Activated T-cell treated with anti-CD3 and anti-CD28 coated beads for 48 hours (primary cell): ENCODE measurements around the gene DEUP1.
"Not testable (repeated sequence)": the region's sequence is repeated elsewhere in the genome, so short reads cannot be mapped to it uniquely, and the experiment has no call there.

Experiments
- DNase-seq: peaks from one replicate; pipeline ENCODE4 v3.0.0-alpha.2; 2020; ENCODE audit warnings: low read depth

The DEUP1 gene, protein sequence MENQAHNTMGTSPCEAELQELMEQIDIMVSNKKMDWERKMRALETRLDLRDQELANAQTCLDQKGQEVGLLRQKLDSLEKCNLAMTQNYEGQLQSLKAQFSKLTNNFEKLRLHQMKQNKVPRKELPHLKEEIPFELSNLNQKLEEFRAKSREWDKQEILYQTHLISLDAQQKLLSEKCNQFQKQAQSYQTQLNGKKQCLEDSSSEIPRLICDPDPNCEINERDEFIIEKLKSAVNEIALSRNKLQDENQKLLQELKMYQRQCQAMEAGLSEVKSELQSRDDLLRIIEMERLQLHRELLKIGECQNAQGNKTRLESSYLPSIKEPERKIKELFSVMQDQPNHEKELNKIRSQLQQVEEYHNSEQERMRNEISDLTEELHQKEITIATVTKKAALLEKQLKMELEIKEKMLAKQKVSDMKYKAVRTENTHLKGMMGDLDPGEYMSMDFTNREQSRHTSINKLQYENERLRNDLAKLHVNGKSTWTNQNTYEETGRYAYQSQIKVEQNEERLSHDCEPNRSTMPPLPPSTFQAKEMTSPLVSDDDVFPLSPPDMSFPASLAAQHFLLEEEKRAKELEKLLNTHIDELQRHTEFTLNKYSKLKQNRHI

DNA sequence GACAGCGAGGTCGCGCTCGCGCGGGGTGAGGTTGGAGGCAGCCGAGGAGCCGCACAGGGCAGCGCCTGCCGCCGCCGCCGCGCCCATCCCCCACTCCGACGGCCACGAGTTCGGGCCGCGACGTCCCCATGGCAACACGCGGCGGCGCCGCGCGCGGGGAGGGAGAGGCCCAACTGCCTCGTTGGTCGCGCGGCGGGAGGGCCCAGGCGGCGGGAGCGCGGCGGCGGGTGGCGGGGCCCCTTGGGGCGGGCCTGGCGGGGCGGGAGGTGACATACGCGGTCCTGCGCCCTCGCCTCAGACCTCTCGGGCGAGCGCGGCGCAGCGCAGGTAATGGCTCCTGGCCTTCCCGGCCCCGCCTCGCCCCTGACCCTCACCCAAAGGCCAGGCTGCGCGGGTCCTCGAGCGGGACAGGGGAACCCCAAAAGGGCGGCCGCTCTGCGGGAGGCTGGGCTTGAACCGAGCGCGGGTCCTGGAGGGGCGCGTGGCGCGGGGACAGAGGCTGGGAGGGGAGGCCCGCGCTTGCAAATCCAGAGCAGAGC, at the start of gene DEUP1:
TSS of gene DEUP1 (plus strand) at position 297 of the 539 bp plus-strand sequence. CDS start 1,518 bp downstream, outside the sequence.
- DNase-seq: peak; percentile 14

DNA sequence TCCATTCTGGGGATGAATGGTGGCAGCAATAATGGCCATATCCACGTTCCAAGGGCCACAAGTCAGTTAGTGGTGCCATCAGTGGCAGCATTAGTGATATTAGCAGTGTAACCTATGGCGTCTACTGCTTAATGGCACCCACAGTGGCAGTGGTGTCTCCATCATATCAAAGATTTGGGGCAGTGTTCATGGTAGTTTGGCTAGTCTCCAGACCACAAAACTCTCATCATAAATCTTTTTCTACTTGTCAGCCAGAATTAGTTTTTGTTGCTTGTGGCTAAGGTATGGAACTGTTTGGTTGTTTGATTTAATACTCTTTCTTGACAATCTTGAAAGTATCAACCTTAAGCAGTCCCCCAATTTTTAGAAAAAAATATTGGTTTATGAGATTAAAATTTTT, 45.1 kb upstream of the DEUP1 start:
- DNase-seq: no peak

DNA sequence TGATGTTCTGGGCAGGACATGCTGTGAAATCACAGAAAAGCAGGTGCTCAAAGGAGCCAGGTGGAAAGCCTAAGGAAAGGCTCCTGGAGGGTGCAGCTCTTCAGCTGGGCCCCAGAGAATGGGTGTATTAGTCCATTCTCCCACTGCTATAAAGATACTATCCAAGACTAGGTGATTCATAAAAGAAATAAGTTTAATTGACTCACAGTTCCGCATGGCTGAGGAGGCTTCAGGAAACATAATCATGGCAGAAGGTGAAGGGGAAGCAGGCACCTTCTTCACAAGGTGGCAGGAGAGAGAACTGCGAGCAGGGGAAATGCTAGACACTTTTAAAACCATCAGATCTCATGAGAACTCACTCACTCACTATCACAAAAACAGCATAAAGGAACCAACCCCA, 43.1 kb upstream of the DEUP1 start:
- no peak for DNase-seq

DNA sequence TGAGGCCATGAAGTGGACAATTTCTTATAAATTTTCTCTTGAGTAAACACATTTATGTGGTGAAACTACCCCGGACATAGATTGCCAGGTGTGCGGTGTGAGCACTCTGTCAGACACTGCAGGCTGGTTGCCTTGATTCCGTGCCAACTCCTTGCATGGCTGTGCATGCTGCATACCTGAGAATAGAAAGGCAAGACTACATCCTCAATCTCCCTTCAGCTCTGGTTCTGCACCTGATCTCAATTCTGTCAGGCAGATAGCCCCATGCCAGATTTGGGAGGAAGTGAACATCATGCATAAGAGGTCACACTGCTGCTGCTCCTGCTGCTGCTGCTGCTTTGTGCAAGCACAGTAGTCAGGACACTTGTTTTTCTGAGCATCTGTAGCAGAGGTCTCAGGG, 42.5 kb upstream of the DEUP1 start:
- no peak for DNase-seq

DNA sequence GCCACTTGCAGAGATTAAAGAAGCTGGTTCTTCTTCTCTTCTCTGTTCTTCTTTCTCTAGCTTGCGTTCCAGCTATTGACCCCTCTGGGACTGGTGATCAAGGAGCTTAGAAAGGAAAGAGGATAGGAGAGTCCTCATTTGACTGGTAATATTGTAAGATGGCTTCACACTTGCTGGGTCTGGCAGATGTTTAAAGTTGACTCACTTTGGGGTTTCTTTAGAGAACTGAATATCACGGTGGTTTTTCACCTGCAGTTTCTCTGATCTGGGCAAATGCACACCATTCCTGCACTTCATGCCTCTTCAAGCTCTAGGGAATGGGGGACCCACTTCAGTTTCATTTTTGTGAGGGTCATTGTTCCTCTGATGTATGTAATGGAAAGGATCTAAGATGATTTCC, 41.8 kb upstream of the DEUP1 start:
- DNase-seq: no peak

DNA sequence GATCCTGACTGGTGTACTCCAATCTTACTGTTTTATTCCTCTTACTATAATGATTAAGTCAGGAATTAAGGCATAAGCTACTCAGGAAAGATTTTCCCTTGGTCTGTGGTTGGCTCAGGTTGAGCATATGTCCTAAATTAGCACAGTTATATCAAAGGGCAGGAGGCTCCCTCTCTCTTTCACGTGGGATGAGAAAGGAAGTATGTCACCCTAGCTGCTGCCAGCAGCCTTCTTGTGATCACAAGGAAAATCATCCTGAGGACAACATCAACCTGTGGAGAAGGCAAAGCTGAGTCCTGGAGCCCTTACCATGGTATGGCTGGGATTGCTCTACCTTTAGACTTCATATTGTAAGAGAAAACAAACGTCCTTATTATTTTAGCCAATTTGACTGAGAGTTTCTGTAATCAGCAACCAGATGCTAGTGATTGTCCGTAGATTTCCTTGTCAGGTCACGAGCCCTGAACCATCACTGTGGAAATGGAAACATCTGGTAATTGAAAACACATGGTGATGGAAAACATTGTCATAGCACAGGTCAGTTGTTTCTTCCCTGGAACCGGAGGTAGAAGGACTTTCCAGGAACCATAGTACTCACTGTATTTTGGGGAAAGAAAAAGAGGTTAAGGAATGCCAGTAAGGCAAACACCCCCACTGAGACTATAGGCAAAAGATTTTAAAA, 40.6 kb upstream of the DEUP1 start:
- DNase-seq: no peak

DNA sequence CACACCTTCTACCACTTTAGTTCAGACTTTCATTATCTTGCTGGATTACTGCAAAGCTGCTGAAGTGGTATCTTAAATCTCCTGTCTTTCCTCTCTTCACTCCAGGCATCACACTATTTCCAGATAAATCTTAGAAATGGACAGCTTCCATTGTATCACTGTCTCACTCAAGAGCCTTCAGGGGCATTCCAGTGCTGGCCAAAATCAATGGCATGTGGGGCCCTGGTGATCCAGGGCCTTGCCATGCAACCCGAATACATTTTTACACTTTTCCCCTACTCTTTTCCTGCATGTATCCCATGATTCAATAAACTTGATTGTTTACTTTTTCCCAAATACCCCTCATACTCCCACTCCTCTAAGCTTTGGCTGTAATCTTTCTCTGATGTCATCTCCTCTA, 39.4 kb upstream of the DEUP1 start:
- DNase-seq: no peak

DNA sequence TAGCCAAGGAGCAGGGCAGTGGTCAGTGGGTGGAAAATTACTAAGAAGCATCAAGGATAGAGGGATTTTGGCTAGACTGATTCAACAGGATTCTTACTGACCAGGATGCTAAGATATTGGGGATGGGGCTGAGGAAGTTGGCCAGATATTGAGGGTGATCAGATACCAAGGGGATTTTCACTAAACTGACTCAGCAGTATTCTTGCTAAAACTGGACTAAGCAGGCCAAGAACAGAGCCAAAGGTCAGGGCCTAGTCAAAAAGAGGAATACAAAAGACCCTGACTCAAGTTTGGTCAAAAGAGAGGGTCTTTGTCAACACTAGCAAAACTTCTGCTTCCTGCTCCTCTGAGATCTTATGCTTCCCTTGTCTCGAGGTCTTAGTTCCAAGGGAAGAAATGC, 38.6 kb upstream of the DEUP1 start:
- no peak for DNase-seq

DNA sequence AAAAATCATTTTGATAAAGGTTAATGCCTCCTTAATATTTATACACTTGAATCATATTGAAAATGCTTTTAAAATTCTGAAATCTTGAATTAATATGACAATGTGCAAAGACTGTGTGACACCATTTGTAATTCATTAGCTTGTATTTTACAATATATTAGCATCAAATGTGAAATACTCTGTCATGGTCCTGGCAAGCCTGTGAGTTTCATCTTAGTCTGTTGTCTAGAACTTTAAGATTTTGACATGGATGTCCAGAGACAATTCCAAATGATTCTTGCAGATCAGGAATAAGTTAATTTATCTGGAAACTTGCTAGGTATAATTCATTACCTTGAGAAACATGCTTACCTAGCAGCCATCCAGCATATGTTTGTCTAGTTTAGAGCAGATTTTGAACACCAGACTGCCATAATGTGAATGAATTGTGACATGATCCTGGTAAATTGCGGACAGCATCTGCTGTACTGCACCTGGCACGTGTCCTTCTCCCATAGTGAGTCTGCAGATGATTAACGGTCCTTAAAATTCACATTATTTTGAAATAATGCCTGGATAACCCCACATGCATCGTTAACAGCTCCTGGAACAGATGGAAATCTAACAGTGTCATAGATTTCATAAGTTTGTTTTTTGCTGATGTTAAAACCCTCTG, 34.5 kb upstream of the DEUP1 start:
- DNase-seq: no peak

DNA sequence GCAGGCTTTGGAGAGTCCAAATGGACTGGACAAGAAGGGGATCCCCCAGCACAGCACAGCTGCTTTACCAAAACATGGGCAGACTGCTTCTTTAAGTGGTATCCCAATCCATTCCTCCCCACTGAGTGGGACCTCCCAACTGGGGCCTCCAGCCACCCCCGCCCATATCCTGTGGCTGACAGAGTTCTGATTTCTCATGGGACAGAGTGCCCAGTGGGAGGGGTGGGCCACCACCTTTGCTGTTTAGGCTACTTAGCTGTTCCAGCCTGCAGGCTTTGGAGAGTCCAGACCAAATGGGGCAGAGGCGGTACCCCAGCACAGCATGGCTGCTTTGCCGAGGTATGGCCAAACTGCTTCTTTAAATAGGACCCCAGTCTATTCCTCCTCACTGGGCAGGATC, 26.9 kb upstream of the DEUP1 start:
- no peak for DNase-seq

DNA sequence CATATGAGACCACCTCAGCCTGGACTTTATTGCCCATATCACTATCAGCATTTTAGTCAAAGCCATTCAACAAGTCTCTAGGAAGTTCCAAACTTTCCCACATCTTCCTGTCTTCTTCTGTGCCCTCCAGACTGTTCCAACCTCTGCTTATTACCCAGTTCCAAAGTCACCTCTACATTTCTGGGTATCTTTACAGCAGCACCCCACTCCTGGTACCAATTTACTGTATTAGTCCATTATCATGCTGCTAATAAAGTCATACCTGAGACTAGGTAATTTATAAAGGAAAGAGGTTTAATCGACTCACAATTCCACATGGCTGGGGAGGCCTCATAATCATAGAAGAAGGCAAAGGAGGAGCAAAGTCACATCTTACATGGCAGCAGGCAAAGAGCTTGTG, 16.1 kb upstream of the DEUP1 start:
- not testable (repeated sequence) for DNase-seq

DNA sequence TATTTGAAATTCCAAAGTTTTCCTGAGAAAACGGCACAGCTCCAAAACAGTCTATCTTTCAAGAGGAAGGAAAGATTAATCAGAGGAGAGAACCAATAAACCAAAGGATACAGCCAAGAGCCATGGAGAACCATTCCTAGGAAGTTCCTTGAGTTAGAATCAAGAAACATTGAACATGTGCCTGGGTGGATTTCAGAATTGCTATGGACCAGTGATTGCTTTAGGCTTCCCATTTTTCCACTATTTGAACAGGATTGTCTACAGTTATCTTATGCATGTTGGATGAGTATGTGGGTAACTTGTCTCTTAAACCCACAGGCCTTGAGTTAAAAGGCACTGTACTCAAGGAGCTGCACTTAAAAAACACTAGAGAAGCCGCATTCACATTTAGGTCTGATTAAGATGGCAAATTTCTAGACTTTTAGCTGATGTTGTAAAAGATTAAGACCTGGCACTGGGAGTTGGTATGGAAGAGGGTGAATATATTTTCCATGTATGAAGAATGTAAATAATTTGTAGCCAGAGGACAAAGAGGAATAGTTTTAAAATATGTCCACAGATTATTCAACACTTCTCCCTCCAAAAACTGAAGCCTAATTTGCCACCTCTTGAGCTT, 11.2 kb upstream of the DEUP1 start:
- DNase-seq: no peak

DNA sequence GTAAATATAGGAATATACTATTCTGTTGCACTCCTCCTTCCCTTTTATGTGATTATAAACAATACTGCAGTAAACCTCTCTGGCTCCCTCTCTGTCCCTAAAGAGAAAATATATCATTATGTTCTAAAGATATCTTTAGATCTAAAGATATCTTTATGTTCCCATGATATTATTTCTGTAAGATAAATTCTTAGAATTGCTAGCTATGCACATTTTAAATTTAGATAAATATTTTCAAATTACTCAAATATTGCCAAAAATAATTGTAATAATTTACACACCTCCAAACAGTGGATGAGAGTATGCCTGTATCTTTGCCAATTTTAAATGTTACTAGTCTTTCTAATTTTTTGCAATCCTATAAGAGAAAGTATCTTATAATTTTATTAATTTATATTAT, 10.3 kb upstream of the DEUP1 start:
- no peak for DNase-seq

DNA sequence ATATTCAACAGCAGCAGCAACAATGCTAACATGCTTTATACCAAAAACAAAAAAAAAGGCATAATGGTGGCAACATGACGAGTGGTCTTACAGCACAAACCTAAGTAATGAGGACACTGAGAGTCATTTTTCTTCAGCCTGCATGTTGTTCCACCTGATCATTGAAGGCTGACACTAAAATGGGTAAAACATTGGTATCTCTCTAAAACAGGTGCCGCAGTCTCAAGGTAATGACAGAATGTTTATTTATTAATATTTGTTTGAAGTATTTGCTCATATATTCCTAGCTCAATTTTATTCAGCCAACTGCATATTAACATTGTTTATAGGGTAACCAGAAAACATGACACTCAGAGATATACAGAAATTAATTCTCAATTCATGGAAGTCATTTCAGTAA, 8.3 kb upstream of the DEUP1 start:
- no peak for DNase-seq

DNA sequence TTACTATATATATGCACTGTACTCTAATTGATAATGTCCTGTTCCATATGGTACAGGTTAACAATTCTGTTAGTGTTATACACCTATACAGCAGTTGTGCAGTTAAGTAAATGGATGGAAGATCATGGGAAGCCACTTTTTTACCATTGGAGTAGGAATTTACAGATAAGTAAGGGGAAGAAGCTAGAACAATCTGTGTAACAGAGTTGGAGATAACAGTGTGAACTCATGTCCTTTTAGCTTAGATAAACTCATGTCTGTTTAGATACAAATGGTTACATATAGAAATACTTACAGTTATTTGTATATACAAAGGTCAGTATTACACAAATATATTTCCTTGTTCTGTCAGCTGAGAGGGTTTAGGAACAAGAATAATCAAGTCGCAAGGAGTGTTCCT, 6.8 kb upstream of the DEUP1 start:
- DNase-seq: no peak

DNA sequence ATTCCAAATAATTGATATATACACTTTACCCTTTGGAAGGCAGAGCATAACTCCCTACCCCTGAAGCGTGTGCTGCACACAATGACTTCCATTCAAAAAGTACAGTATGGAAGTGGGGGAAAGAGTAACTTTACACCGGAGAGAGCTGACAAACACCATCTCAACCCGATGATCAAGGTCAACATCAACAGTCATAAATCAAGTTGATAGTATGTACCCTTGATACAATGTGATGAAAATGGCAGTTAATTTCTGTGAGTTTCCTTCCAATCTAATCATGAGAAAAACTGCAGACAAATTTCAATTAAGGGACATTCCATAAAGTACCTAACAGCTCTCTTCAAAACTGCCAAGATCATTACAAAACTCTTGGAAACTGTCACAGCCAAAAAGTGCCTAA, 6.0 kb upstream of the DEUP1 start:
- no peak for DNase-seq

DNA sequence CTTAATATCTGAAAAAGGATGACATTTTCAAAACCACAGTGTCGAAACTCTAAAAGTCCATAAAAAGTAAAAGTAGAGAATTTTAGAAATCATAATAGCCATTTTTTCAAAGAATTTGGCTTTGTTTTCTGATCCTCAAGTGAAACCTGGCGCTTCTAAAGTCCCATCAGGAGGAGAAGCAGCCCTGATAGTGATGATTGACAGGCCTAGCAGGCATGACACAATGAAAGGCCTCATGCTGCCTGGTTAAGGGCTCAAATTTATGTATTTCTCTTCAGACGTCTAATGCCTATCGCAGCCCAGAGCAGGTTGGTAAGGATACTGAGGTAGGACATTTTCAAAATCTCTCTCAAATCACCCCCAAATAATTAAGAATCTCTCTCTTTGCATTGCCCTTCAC, 3.9 kb upstream of the DEUP1 start:
- no peak for DNase-seq

DNA sequence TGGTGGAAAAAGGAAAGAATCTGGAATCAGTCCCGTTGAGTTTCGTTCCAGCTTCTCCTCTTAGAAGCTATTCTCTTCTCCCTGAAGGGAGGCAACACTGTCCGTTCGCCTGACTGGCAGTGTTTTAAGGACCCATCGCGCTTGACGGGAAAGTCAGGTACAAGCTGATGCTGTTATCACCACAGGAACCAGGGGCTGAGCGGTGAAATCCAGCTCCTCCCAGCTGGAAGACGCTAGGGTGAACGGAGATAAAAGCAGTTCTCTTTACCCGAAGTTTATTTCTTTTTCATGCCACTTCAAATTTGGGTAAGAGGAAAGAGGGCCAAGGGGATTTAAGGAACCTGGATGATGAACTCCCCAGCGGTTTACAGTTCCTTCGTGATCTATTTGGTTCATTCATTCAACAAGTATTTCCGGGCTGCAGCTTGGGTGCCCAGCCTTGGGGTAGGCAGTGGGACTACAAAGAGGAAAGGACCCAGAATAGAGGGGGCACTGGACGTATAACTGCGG, 551 bp upstream of the DEUP1 start:
- no peak for DNase-seq

DNA sequence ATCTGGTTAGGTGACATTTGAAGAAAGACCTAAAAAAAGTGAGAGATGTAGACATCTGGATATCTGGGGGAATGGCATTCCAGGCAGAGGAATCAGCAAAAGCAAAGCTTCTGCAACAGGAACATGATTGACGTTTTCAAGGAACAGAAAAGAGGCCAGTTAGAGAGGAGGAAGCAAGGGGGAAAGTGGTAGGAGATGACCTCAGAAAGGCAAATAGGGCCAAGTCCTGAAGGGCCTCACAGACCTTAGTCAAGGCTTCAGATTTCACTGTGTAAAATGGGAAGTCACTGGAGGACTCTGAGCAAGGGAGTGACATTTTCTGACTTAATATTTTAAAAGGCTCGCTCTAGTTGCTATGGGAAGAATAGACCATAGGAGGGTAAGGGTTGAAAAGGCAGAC, 9.7 kb downstream of the DEUP1 start:
- DNase-seq: no peak

DNA sequence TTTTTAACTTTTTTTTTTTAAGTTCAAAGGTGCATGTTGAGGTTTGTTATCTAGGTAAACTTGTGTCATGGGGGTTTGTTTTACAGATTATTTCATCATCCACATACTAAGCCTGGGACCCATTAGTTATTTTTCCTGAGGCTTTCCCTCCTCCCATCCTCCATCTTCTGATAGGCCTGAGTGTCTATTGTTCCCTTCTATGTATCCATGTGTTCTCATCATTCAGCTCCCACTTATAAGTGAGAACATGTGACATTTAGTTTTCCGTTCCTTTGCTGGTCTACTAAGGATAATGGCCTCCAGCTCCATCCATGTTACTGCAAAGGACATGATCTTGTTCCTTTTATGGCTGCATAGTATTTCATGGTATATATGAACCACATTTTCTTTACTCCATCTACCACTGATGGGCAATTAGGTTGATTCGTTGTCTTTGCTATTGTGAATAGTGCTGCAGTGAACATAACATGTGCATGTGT, 14.4 kb downstream of the DEUP1 start:
- no peak for DNase-seq

DNA sequence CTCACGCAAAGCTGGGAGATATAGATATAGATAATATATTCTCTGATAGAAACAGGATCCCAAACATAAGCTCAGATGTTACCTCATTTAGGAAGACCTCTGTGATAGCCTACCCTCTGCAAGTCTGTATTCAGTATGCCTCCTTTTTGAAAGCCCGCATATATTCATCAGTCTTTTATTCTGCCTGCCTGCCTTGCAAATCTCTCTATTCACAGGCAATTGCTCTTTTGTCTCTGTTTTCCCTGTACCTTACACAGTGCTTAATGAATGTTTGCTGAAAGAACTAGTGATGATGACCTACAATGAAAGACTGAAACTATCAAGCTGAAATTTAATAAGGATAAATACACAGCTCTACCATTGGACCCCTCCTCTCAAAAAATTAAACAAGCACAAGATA, 18.4 kb downstream of the DEUP1 start:
- no peak for DNase-seq

DNA sequence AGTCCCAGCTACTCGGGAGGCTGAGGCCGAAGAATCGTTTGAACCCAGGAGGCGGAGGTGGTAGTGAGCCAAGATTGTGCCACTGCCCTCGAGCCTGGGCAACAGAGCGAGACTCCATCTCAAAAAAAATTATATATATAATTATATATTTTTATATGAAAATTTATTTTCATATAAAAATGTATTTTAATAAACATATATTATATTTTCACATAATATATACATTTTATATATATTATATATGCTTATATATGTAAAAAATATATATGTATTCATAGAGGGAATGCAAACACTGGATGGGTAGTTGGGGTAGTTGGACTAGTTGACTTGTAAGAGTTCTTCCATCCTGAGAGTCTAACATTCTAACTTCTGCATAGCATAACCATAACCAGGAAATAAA, 20.3 kb downstream of the DEUP1 start:
- DNase-seq: no peak
